ENCODE data around the gene MCRIP2.

MCRIP2 gene

GRCh38 chr16:629185-629832 is 12.3 kb upstream of the MCRIP2 start:
- H3K4me2 ChIP-seq (ENCODE audit: low read length): no peak overlapping the region

GRCh38 chr16:629833-630248 is 11.8 kb upstream of the MCRIP2 start:
- H3K4me2 ChIP-seq (ENCODE audit: low read length): no peak overlapping the region
- H3K4me1 ChIP-seq (ENCODE audit: control insufficient read depth, low read length): peaks cover 3% of the 10 kb centered on the region
- no peak overlapping the region for H3K4me3 ChIP-seq (ENCODE audit: low read length)
- peaks cover 6% of the 10 kb centered on the region for H3K79me2 ChIP-seq (ENCODE audit: control insufficient read depth, low read length)
- H3F3A ChIP-seq (ENCODE audit: control insufficient read depth, insufficient read depth): no peaks in the 10 kb centered on the region
- H3K27me3 ChIP-seq (ENCODE audit: control insufficient read depth, low read length): no peaks in the 10 kb centered on the region
- no peaks in the 10 kb centered on the region for H3K9me3 ChIP-seq (ENCODE audit: control insufficient read depth, insufficient read depth, low read length)
- no peak overlapping the region for H3K27ac ChIP-seq (ENCODE audit: low read depth, low read length)
- peaks cover 18% of the 10 kb centered on the region for H3K36me3 ChIP-seq (ENCODE audit: control insufficient read depth, low read length)
- TF ChIP-seq, protein P1, sequence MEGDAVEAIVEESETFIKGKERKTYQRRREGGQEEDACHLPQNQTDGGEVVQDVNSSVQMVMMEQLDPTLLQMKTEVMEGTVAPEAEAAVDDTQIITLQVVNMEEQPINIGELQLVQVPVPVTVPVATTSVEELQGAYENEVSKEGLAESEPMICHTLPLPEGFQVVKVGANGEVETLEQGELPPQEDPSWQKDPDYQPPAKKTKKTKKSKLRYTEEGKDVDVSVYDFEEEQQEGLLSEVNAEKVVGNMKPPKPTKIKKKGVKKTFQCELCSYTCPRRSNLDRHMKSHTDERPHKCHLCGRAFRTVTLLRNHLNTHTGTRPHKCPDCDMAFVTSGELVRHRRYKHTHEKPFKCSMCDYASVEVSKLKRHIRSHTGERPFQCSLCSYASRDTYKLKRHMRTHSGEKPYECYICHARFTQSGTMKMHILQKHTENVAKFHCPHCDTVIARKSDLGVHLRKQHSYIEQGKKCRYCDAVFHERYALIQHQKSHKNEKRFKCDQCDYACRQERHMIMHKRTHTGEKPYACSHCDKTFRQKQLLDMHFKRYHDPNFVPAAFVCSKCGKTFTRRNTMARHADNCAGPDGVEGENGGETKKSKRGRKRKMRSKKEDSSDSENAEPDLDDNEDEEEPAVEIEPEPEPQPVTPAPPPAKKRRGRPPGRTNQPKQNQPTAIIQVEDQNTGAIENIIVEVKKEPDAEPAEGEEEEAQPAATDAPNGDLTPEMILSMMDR (IDR thresholded peaks at IDR 0.05; ENCODE audit: low read depth, low read length, poor library complexity, severe bottlenecking): no peak
- TF ChIP-seq EZH2phosphoT487 (IDR thresholded peaks at IDR 0.05; ENCODE audit: borderline replicate concordance, low read length): no peak
- no peaks in the 10 kb centered on the region for H4K20me1 ChIP-seq (ENCODE audit: control insufficient read depth, insufficient read depth, low read depth, low read length)
- H3K9me2 ChIP-seq (replicated peaks; ENCODE audit: control insufficient read depth, low read length): no peaks in the 10 kb centered on the region

More at GRCh38 chr16:629185-629832, 12.3 kb upstream of the MCRIP2 start:
- Histone ChIP-seq H3F3A (ENCODE audit: control insufficient read depth, insufficient read depth) (no peaks in the 10 kb centered on the region), H3K9me3 (ENCODE audit: control insufficient read depth, insufficient read depth, low read length) (no peaks in the 10 kb centered on the region), H3K36me3 (ENCODE audit: control insufficient read depth, low read length) (peaks cover 13% of the 10 kb centered on the region), H3K27me3 (ENCODE audit: control insufficient read depth, low read length) (no peaks in the 10 kb centered on the region), H3K4me1 (ENCODE audit: control insufficient read depth, low read length) (no peaks in the 10 kb centered on the region), H4K20me1 (ENCODE audit: control insufficient read depth, insufficient read depth, low read depth, low read length) (no peaks in the 10 kb centered on the region), H3K27ac (ENCODE audit: low read depth, low read length) (no peak overlapping the region), H3K4me3 (ENCODE audit: low read length) (no peak overlapping the region), H3K9me2 (replicated peaks; ENCODE audit: control insufficient read depth, low read length) (no peaks in the 10 kb centered on the region), H3K79me2 (ENCODE audit: control insufficient read depth, low read length) (peaks cover under 1% of the 10 kb centered on the region)
- TF ChIP-seq, protein P1 (IDR thresholded peaks at IDR 0.05; ENCODE audit: low read depth, low read length, poor library complexity, severe bottlenecking): no peak
- no peak for TF ChIP-seq EZH2phosphoT487 (IDR thresholded peaks at IDR 0.05; ENCODE audit: borderline replicate concordance, low read length)

GRCh38 chr16:630249-630814 is 11.3 kb upstream of the MCRIP2 start:
- no peak overlapping the region for H3K27ac ChIP-seq (ENCODE audit: low read depth, low read length)

More at GRCh38 chr16:630249-630814, 11.3 kb upstream of the MCRIP2 start:
- H3K79me2 ChIP-seq (ENCODE audit: control insufficient read depth, low read length): peaks cover 11% of the 10 kb centered on the region
- H3K4me3 ChIP-seq (ENCODE audit: low read length): no peak overlapping the region
- TF ChIP-seq, protein P1 (IDR thresholded peaks at IDR 0.05; ENCODE audit: low read depth, low read length, poor library complexity, severe bottlenecking): no peak
- no peak for TF ChIP-seq EZH2phosphoT487 (IDR thresholded peaks at IDR 0.05; ENCODE audit: borderline replicate concordance, low read length)
- H3K9me3 ChIP-seq (ENCODE audit: control insufficient read depth, insufficient read depth, low read length): no peaks in the 10 kb centered on the region
- no peaks in the 10 kb centered on the region for H3K9me2 ChIP-seq (replicated peaks; ENCODE audit: control insufficient read depth, low read length)
- no peaks in the 10 kb centered on the region for H3F3A ChIP-seq (ENCODE audit: control insufficient read depth, insufficient read depth)
- H3K4me1 ChIP-seq (ENCODE audit: control insufficient read depth, low read length): peaks cover 8% of the 10 kb centered on the region
- no peak overlapping the region for H3K4me2 ChIP-seq (ENCODE audit: low read length)
- peaks cover 23% of the 10 kb centered on the region for H3K36me3 ChIP-seq (ENCODE audit: control insufficient read depth, low read length)
- H3K27me3 ChIP-seq (ENCODE audit: control insufficient read depth, low read length): no peaks in the 10 kb centered on the region
- no peaks in the 10 kb centered on the region for H4K20me1 ChIP-seq (ENCODE audit: control insufficient read depth, insufficient read depth, low read depth, low read length)
